TTC549 (cell line): ENCODE measurements around the gene MAPK10.
"Not testable (repeated sequence)": the region's sequence is repeated elsewhere in the genome, so short reads cannot be mapped to it uniquely, and the experiment has no call there.

ENCODE experiments used
- FAIRE-seq: peaks from 2 replicates; lab custom pipeline; 2012; peaks lifted over from hg19 to GRCh38; lab: Jason Lieb, UNC

Gene MAPK10

DNA sequence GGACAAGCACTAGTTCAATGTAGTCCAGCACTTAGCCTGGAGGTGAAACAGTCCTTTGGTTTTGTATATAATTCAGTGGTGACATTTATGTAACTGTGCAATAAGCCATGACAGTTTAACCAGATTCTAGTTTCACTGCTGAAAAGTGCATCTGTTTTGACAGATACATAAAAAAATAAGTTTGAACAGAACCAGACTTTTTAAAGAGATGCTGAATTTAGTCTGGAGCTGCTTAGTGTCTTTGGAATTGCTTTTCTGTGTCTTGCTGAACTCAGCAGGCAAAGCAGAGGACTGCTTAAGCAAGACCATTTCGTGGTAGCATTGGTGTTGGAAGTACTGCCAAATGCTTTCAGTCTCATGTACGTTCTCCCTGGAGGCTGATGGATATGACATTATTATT lies 393.5 kb downstream of the MAPK10 start:
- FAIRE-seq, result no peak

DNA sequence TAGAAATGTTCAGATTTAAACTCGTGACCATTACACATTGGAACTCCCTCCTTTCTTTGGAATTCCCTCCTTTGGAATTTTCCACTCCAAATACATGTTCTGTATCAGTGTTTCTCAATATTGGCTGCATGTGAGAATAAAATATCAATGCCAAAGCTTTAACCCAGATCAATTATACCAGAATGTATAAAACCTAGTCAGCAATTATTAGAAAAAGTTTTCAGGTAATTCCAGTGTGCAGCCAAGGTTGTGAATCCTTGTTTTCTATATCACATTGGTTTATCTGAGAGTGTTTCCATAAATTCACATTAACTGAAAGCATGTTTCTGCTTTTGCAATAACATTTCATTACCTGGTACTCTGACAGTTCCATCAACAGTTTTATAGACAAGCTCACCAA lies 394.3 kb downstream of the MAPK10 start:
- FAIRE-seq, result no peak

DNA sequence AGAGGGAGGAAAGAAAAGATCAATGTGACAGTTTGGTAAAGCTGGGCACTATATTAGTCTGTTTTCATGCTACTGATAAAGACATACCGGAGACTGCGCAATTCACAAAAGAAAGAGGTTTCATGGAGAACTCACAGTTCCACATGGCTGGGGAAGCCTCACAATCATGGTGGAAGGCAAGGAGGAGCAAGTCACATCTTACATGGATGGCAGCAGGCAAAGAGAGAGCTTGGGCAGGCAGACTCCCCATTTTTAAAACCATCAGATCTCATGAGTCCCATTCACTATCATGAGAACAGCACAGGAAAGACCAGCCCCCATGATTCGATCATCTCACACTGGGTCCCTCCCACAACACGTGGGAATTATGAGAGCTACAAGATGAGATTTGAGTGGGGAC lies 394.8 kb downstream of the MAPK10 start:
- not testable (repeated sequence) for FAIRE-seq

GRCh38 chr4:85964298-85964697 lies 395.6 kb downstream of the MAPK10 start:
- no peak for FAIRE-seq

- no peak for FAIRE-seq
Observed at GRCh38 chr4:85963231-85963630, 396.6 kb downstream of the MAPK10 start.

DNA sequence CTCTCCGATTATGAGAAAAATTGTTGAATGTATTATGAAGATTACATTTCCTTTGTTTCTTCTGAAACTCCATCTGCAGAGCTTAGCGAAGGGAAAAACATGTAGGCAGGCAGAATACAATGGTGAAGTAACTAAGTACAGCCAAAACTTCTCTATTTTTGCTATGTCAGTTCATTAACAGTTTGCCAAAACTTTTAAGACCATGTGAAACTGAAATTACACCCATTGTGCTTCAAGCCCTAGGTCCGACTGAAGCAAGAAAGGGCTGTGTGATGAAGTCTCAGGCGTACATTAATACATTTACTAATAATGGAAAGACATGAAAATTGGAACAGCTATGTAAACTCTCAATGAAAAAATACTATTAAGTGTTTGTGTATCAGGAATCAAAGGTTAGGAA lies 398.0 kb downstream of the MAPK10 start:
- FAIRE-seq, result no peak

GRCh38 chr4:85956293-85956945 lies 403.4 kb downstream of the MAPK10 start:
- FAIRE-seq, result no peak

GRCh38 chr4:85955620-85956292 lies 404.1 kb downstream of the MAPK10 start:
- FAIRE-seq, result no peak

GRCh38 chr4:85953651-85954018 lies 406.2 kb downstream of the MAPK10 start:
- no peak for FAIRE-seq

DNA sequence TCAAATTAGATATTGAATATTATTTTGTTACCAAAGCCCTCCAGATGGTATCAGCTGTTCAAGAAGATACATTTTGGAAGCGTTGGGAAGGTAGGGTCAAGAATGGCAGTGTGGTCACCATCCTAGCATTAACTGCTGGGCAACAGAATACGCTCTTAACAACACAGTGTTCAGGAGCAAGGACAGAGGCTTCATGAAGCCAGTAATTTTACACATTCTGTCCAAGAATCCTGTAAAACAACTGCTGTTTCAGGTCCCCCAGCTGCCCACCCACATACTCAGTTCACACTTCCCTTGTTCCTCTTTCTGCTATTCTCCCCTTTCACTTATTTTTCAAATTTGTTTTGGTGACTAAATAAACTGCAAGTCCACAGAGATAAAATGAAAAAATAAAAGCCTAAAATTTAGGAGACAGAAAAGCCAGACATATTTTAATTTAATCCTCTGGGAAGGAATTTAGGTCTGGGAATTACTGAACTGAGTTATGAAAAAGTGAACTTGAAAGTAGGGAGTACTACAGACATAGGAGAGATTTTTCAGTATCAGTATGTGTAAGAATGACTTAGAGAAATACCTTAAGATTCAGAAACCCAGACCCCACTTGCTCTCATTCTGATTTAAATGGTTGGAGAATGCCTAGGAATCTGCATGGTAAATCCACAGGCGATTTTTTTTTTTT lies 406.7 kb downstream of the MAPK10 start:
- FAIRE-seq, result no peak

DNA sequence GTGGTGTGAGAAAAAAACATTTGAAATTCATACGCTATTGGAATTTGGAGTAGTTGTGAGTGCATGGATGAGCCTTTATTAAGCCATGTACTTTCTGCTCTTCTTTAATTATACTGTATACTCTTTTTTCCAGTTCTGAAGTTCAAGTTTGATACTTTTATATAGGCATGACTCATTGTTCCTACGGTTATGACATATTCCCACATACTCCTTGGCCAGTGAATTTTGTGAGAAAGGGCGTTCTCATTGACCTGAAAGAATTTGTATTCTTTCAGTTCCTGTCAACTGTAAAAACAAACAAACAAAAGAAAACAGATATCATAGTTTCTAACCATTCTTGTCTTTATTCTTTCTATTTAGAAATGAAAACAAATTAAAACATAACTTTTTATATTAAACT lies 407.3 kb downstream of the MAPK10 start:
- no peak for FAIRE-seq

- no peak for FAIRE-seq
Observed at GRCh38 chr4:85951099-85951498, 408.8 kb downstream of the MAPK10 start.

GRCh38 chr4:85946821-85947220 lies 413.0 kb downstream of the MAPK10 start:
- no peak for FAIRE-seq

- FAIRE-seq, result no peak
Observed at GRCh38 chr4:85942107-85942506, 417.7 kb downstream of the MAPK10 start.

DNA sequence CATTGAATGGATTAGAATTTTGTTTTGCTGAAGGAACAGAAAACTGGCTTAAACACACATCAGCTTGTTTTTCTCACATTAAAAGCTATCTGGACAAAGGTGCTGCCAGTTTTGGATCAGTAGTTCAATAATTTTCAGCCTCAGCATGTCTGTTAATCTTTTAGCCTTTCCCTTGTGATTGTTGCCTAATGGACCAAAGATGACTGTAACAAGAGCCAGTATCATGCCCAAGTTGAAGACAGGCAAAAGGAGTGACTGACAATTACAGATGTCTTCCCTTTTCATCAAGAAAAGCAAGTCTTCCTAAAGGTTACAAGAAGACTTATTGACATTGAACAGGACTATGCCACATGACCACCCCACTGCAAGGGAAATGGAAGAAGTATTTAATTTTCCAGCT lies 419.7 kb downstream of the MAPK10 start:
- no peak for FAIRE-seq
